Stimulated activated effector memory CD8-positive, alpha-beta T cell treated with anti-CD3 and anti-CD28 coated beads, Interleukin-12 subunit alpha, Interleukin-12 subunit beta, amount 100 ng/mL, for 72 hours (primary cell): ENCODE measurements around the gene ATP2B2.

ENCODE experiments used
- ATAC-seq: fragments of 150-1000 bp; cut with Tn5 transposase; 2 replicates; pipeline ENCODE4 v1.10.0; 2021
- DNase-seq, 2 donors: peaks; one replicate each; pipeline ENCODE4 v3.0.0; 2021 to 2022; ENCODE audit warnings: low spot score in 2 of 2
- H3K27ac Mint-ChIP-seq: one replicate; pipeline ENCODE4 v1.8.0; 2022; ENCODE audit warnings: mild to moderate bottlenecking, mixed read lengths
- H3K36me3 Mint-ChIP-seq: one replicate; pipeline ENCODE4 v1.8.0; 2022; ENCODE audit warnings: mild to moderate bottlenecking, mixed read lengths
- H3K4me1 Mint-ChIP-seq: one replicate; pipeline ENCODE4 v1.8.0; 2022; ENCODE audit warnings: mixed read lengths
- H3K4me3 Mint-ChIP-seq: one replicate; pipeline ENCODE4 v1.8.0; 2022; ENCODE audit warnings: mild to moderate bottlenecking, mixed read lengths
- H3K9me3 Mint-ChIP-seq: one replicate; pipeline ENCODE4 v1.8.0; 2022; ENCODE audit warnings: mixed read lengths

Gene ATP2B2

GRCh38 chr3:10332481-10333348 is 172.7 kb downstream of the ATP2B2 start:
- ATAC-seq (no peak), DNase-seq (no peak)
- no peaks in the 10 kb centered on the region for H3K4me1 Mint-ChIP-seq
- H3K27ac Mint-ChIP-seq = no peak overlapping the region
- H3K9me3 Mint-ChIP-seq = no peaks in the 10 kb centered on the region
- no peaks in the 10 kb centered on the region for H3K36me3 Mint-ChIP-seq
- H3K4me3 Mint-ChIP-seq = no peak overlapping the region

- H3K27ac Mint-ChIP-seq = no peak overlapping the region
- H3K36me3 Mint-ChIP-seq = no peaks in the 10 kb centered on the region
- H3K4me1 Mint-ChIP-seq = no peaks in the 10 kb centered on the region
- DNase-seq = no peak
- H3K4me3 Mint-ChIP-seq = no peak overlapping the region
- no peaks in the 10 kb centered on the region for H3K9me3 Mint-ChIP-seq
- no peak for ATAC-seq
Measured at GRCh38 chr3:10331320-10331719, 174.1 kb downstream of the ATP2B2 start.

DNA sequence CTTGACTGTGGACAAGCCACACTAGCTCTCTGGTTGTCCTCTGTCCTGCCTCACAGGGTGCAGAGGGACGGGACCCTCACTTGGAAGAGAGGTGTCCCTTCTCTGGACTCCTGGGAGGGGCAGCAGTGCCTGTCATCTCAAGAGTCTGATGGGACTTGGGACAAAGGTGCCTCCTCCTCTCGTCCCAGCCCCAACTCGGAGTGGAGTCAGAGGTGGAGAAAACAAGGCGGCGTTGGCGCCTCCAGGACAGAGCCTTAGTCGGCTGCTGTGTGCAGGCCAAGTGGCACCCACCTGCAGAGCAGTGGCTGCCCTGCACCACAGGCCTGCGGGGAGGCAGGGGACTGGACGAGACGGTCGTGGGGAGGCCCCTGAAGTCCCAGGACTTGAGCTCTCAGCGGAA is 175.1 kb downstream of the ATP2B2 start:
- no peaks in the 10 kb centered on the region for H3K4me1 Mint-ChIP-seq
- no peak for DNase-seq
- H3K27ac Mint-ChIP-seq = no peak overlapping the region
- H3K4me3 Mint-ChIP-seq = no peak overlapping the region
- H3K9me3 Mint-ChIP-seq = no peaks in the 10 kb centered on the region
- no peak for ATAC-seq
- no peaks in the 10 kb centered on the region for H3K36me3 Mint-ChIP-seq

DNA sequence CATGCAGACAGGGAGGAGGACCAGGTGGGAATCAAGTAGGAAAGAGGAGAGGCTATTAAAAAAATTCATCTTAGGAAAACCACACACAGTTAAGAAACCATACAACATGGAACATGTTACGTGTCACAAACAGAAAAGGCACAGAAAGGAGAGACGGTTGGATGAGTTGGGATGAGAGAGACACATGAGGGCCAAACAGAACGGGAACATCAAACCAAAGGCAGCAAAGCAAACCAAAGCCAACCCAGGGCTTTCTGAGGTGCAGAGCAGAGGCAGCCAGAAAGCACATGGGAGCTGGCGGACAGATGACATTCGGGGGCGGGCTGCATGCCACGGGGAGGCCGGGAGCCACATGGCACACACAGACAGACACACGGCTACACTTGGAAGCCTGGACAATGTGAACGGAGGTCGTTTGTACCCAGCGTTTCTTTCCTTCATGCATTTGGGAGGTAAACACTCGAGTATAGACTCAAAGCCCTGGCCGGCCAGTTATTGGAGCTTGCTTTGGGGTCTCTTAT is 175.8 kb downstream of the ATP2B2 start:
- Mint-ChIP-seq H3K9me3 (no peaks in the 10 kb centered on the region), H3K27ac (no peak overlapping the region)

DNA sequence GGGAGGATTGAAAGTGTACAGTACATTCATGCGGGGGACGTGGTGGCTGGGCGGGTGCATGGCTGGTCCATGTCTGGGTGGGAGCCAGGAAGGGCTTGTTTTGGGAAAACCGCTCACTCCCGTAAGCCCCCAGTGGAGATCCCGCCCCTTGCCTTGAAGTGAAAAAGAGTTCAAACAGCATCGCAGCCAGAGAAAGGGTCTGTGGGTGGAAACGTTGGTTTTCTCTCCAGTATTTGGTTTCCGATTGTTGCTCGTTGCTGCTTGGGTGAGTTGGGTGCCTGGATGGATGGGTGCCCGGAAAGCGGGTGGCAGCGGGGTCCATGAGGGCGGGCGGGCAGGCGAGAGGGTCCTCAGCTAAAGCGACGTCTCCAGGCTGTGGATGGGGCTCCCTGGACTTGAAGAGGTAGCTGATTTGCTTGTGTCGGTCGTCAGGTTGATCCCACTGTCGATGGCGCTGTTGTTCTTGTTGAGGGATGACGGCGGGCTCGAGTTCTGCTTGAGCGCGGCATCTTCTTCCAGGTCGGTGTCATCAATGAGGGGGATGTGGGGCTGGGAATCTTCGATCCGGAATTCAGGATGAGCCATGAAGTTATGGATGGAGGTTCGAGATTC is 176.8 kb downstream of the ATP2B2 start:
- H3K27ac Mint-ChIP-seq = no peak overlapping the region
- H3K9me3 Mint-ChIP-seq = no peaks in the 10 kb centered on the region
- no peaks in the 10 kb centered on the region for H3K4me1 Mint-ChIP-seq
- ATAC-seq = no peak
- no peak for DNase-seq
- H3K4me3 Mint-ChIP-seq = no peak overlapping the region
- no peaks in the 10 kb centered on the region for H3K36me3 Mint-ChIP-seq

More for the DNA sequence above, 175.8 kb downstream of the ATP2B2 start:
- Mint-ChIP-seq H3K36me3 (no peaks in the 10 kb centered on the region), H3K4me1 (no peaks in the 10 kb centered on the region), H3K4me3 (no peak overlapping the region)
- ATAC-seq (no peak), DNase-seq (no peak)

DNA sequence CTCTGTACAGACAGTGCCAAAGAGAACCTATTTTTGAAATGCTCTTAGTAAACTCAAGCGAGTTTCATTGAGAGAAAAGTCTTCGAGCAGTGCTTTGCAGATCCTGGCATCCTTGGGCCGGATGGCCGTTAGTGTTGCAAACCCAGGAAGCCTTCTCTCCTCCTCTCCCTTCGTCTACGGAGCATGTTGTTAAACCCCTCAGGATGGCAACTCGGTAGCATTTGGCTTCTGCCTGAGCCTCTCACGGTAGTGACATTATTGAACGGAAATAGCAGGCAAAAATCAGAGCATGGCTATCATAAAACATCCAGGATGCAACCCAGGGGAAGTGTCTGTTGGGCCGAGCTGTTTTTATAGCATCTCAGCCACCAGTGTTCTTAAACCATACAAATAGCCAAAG is 177.8 kb downstream of the ATP2B2 start:
- no peaks in the 10 kb centered on the region for H3K9me3 Mint-ChIP-seq
- no peaks in the 10 kb centered on the region for H3K36me3 Mint-ChIP-seq
- no peak overlapping the region for H3K27ac Mint-ChIP-seq
- ATAC-seq (no peak), DNase-seq (no peak)
- no peak overlapping the region for H3K4me3 Mint-ChIP-seq
- no peaks in the 10 kb centered on the region for H3K4me1 Mint-ChIP-seq

DNA sequence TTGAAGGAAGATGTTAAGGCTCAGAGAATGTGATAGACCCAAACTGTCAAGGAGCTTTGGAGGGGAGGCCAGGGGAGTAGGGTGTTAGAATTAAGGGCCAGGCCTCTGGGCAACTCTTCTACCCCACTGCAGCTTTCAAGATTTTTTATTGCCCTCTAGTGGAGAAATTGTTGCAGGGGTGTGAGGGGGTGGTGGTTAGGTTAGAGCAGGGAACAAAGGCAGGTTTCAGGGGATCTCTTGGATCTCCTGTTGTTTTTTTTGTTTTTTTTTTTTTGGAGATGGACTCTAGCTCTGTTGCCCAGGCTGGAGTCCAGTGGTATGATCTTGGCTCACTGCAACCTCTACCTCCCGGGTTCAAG is 183.1 kb downstream of the ATP2B2 start:
- Mint-ChIP-seq H3K4me3 (peak overlapping the region; percentile 85), H3K27ac (no peak overlapping the region), H3K36me3 (peaks cover 29% of the 10 kb centered on the region), H3K4me1 (peaks cover 38% of the 10 kb centered on the region), H3K9me3 (no peaks in the 10 kb centered on the region)
- ATAC-seq (no peak), DNase-seq (no peak)

- peak overlapping the region; percentile 96 for H3K27ac Mint-ChIP-seq
- DNase-seq (no peak), ATAC-seq (no peak)
- H3K4me3 Mint-ChIP-seq = peak overlapping the region; percentile 85
- peaks cover 34% of the 10 kb centered on the region for H3K36me3 Mint-ChIP-seq
- no peaks in the 10 kb centered on the region for H3K9me3 Mint-ChIP-seq
- peaks cover 38% of the 10 kb centered on the region for H3K4me1 Mint-ChIP-seq
Measured at GRCh38 chr3:10321630-10322351, 183.6 kb downstream of the ATP2B2 start.

DNA sequence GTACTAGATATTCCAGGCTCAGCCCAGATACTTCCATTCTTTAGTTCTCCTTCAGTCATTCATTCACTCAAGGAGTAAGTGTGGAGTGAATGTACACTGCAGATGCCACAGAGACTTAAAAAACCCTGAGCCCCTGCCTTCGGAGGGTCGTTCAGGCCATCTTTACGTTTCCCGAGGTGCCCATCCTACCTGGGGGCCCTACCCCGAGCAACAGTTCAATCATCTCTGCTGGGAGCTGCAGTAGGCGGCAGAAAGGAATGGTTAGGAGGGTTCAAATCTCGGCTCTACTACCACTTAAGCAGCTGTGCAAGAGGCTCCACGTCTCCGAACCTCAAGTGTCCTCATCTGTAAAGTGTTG is 185.1 kb downstream of the ATP2B2 start:
- H3K27ac Mint-ChIP-seq = peak overlapping the region; percentile 96
- peak overlapping the region; percentile 85 for H3K4me3 Mint-ChIP-seq
- DNase-seq (no peak), ATAC-seq (peak; percentile 0)
- peaks cover 38% of the 10 kb centered on the region for H3K4me1 Mint-ChIP-seq
- H3K36me3 Mint-ChIP-seq = peaks cover 46% of the 10 kb centered on the region
- H3K9me3 Mint-ChIP-seq = no peaks in the 10 kb centered on the region

DNA sequence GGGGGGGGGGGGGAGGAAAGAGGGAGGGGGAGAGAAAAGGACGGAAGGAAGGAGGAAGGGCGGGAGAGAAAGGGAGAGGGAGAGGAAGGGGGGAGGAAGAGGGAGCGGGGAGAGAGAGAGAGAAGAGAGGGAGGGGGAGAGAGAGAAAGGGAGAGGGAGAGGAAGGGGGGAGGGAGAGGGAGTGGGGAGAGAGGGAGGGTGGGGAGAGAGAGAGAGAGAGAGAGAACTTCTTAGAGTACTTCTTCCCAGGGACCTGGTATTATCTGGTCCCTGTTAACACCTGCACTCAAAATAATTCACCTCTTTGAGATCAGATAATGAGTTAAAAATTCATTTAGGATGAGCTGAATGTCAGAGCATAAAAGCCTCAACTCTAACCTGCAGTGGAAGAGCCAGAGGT is 185.6 kb downstream of the ATP2B2 start:
- peak overlapping the region; percentile 96 for H3K27ac Mint-ChIP-seq
- H3K36me3 Mint-ChIP-seq = peaks cover 51% of the 10 kb centered on the region
- H3K4me3 Mint-ChIP-seq = peak overlapping the region; percentile 85
- no peaks in the 10 kb centered on the region for H3K9me3 Mint-ChIP-seq
- ATAC-seq = no peak
- DNase-seq = no peak
- peaks cover 38% of the 10 kb centered on the region for H3K4me1 Mint-ChIP-seq

DNA sequence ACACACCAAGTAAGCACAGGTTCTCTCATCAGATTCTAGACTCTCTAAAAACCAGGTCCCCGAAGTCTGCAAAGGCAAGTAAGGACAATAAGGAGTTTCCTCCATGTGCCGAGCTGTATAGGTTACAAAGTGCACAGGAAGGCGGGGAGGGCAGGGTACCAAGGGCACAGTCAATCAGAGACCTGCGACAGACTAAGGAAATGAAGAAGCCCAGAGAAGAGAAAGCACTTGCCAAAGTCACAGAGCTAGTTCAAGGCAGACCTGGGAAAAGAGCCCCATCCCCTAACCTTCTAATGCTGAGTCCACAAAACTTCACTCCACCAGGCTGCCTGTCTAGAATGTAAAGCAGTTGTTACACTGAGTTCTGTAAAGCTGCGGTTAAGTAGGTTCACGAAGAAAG is 186.1 kb downstream of the ATP2B2 start:
- DNase-seq (no peak), ATAC-seq (no peak)
- peak overlapping the region; percentile 96 for H3K27ac Mint-ChIP-seq
- peaks cover 57% of the 10 kb centered on the region for H3K36me3 Mint-ChIP-seq
- H3K4me3 Mint-ChIP-seq = peak overlapping the region; percentile 85
- H3K4me1 Mint-ChIP-seq = peaks cover 38% of the 10 kb centered on the region
- no peaks in the 10 kb centered on the region for H3K9me3 Mint-ChIP-seq

DNA sequence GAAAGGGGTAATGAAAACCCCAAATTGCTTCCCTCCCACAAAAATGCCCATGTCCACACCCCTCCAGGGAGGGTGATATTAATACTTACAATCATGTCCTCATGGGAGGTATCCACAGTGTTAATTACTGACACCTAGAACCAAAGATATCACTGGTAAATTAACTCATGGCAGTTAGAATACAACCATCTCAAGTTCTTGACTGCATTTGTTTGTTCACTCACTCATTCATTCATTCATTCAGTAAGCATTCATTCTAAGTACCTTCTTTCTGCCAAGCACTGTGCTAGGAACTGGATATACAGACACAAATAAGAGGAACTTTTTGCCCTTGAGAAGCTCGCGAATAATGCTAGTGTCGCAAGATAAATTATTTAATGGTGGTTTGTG is 187.4 kb downstream of the ATP2B2 start:
- no peak overlapping the region for H3K4me3 Mint-ChIP-seq
- peaks cover 38% of the 10 kb centered on the region for H3K4me1 Mint-ChIP-seq
- ATAC-seq (no peak), DNase-seq (no peak)
- no peak overlapping the region for H3K27ac Mint-ChIP-seq
- no peaks in the 10 kb centered on the region for H3K9me3 Mint-ChIP-seq
- peaks cover 70% of the 10 kb centered on the region for H3K36me3 Mint-ChIP-seq

DNA sequence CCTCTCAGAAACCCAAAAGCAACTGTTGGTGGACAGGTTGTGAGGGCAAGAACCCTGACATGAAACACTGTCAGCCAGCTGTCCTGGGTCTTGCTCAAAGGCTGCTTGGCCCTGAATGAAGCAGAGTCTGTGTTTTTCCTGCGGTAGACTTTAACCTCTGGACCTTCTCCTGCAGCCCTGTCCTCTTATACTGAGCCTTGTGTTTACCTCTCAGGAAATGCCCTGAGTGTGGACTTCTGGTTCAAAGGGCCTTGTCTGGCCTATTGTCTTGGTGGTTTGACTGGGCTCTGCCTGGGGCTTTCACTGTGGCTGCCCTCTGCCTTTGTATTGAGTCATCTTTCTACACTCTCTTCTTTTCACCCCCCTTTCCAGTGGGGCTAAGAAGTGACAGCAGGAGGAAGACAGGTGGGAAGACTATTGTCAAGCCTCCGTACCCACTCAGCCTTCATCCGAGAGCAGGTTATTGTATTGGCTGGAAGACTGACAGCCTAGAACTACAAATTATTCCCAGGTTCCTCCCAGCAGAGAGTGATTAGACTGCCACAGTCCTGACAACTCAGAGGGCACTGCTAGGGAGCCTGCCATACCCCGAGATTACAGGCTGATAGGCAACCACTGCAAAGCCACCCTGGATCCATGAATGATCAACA is 187.9 kb downstream of the ATP2B2 start:
- H3K4me1 Mint-ChIP-seq = peaks cover 38% of the 10 kb centered on the region
- no peak for DNase-seq
- H3K9me3 Mint-ChIP-seq = no peaks in the 10 kb centered on the region
- H3K36me3 Mint-ChIP-seq = peaks cover 73% of the 10 kb centered on the region
- ATAC-seq = no peak
- no peak overlapping the region for H3K4me3 Mint-ChIP-seq
- H3K27ac Mint-ChIP-seq = no peak overlapping the region

- DNase-seq (no peak), ATAC-seq (no peak)
- Mint-ChIP-seq H3K27ac (no peak overlapping the region), H3K36me3 (peaks cover 84% of the 10 kb centered on the region), H3K9me3 (no peaks in the 10 kb centered on the region), H3K4me3 (no peak overlapping the region), H3K4me1 (peaks cover 30% of the 10 kb centered on the region)
Measured at GRCh38 chr3:10315771-10316344, 189.5 kb downstream of the ATP2B2 start.

DNA sequence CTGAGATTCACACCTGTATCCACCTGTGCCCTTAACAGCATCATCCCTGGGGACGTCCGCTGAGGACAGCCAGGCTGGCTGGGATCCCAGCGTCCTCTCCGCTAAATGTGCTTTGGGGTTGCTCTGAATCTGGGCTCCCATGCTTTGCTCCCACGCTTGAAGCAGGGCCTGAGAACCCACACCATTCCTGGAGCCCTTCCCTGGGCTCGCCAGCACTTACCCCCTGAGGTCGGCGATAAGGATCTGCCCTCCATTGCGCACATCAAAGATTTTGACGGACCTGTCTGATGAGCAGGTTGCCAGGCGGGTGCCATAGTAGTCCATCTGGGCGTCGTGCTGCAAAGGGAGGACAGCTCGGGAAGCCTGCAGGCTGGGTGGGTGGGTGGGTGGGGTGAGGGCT is 190.3 kb downstream of the ATP2B2 start:
- no peak for ATAC-seq
- Mint-ChIP-seq H3K4me1 (peaks cover 27% of the 10 kb centered on the region), H3K27ac (no peak overlapping the region), H3K9me3 (no peaks in the 10 kb centered on the region), H3K4me3 (no peak overlapping the region), H3K36me3 (peaks cover 86% of the 10 kb centered on the region)
- no peak for DNase-seq
